Retina (tissue), 1 donor: ENCODE data around the gene VPS13A.

ENCODE experiments used
- DNase-seq: peaks from one replicate; pipeline ENCODE4 v3.0.0-alpha.2; 2016

Gene VPS13A

DNA sequence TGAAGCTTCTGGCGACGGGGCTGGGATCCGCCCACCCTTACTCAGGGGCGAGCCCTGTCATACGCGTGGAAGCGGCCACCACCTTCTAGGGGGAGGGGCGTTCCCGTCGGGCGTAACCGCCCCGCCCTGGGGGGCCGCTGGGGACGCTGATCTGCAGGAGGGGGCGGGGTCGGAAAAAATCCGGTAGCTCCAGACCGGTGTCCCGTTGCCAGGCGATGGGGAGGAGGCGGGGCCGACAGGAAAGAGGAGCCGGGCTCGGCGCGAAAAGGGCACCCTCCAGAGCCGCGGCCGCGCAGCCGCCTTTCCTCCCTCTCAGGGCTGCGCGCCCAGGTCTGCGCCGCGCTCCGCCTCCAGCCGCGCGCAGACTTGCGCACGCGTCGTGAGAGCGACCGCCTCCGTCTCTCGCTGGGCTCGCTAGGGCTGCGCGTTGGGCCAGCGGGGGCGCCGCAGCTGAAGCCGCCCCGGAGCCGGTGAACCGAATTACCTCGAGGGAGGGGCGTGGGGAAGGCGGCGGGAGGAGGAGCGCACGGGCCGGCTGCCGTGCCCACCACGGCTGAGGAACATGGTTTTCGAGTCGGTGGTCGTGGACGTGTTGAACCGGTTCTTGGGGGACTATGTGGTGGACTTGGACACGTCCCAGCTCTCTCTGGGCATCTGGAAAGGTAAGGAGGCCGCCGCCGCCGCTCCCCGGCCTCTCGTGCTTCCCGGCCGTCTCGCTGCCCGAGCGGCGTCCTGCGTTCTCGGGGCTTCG lies at the start of gene VPS13A:
VPS13A (plus strand) TSS at position 392 of the 751 bp plus-strand sequence; CDS start at position 563, 171 bp downstream.
- peak; percentile 96 for DNase-seq

DNA sequence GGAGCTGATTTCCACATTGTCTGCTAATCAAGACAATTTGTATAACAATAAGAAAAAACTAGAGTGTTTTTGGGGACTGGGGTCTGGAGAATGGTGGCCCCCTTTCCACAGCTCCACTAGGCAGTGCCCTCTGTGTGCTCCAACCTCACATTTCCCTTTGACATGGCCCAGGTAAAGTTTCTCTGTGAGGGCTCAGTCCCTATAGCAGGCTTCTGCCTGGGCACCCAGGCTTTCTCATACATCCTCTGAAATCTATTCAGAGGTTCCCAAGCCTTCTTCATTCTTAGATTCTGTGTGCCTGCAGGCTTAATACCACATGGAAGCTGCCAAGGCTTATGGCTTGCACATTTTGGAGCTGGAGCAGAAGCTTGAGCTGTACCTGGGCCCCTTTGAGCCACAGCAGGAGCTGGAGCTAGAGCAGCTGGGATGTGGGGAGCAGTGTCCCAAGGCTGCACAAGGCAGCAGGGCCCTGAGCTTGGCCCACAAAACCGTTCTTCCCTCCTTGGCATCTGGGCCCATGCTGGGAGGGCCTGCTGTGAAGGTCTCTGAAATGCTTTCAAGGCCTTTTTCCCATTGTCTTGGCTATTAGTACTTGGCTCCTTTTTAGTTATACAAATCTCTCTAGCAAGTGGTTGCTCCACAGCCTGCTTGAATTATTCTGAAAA lies 49.1 kb upstream of the VPS13A start:
- DNase-seq = peak; percentile 5

DNA sequence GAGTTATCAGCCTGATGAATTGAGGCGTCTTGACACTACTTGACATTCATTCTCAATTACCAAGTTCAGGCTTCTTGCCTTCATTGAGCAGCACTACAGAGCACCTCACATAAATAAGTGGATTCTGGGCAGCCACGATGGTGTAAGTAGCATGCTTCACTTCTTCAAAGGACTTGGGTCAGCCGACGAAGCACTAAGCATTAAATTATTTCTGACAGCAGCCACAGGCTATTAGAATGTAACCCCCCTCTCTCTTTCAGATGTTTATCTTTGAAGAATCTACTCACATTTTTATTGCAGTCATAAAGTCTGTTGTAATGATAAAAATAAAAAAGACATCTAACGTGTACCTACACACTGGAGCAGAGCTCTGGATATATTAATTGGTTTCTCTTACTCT lies 45.9 kb upstream of the VPS13A start:
- peak; percentile 14 for DNase-seq

DNA sequence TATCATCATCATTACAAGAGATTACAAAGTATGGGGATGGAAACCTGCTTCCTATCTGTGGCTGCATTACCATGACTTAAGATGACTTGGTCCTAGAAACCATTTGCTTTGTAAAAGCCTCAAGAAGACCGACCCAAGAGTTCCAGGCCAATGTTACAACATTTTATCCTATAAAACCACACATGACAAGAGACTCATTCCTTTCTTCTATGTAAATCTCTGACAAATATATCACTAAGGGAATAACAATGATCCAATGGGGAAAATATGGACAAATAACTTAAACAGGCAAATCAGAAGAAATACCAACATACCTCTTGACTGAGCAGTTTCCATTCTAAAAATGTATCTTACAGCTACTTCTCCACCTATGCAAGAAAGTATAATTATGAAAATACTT lies 44.3 kb upstream of the VPS13A start:
- DNase-seq = no peak

DNA sequence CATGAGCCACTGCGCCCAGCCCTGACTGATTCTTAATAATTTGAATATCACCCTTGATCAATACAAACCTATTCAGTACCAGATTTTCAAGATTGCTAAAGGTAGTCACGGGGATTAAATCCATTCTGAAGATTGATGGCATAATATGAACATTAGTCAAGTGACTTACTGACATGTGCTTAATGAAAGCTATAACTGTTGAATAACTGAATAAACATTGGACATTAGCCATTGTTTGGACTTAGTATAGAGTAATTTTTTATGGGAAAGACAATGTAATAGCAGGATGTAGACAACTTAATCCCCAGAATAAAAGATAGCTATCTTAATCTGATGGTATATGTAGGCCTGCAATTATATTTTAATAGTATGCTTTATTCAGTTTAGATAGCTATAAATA lies 35.0 kb upstream of the VPS13A start:
- DNase-seq = no peak

DNA sequence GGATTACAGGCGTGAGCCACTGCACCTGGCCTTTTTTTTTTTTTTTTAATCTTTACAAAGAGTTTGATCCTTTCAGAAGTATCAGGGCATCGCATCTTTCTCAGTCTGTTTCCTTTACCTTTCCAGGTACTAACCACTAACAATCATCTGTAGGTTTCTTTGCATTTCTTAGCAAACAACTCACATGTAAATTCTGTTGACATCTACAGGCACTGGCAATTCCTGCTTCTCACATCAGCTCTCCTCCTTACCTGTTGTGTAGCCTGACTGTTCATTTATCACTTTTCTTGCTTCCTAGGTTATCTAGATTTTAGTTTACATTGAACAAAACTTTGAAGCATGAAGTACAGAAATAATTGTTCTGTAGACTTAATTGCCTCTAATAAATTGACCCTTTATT lies 27.5 kb upstream of the VPS13A start:
- DNase-seq = no peak

DNA sequence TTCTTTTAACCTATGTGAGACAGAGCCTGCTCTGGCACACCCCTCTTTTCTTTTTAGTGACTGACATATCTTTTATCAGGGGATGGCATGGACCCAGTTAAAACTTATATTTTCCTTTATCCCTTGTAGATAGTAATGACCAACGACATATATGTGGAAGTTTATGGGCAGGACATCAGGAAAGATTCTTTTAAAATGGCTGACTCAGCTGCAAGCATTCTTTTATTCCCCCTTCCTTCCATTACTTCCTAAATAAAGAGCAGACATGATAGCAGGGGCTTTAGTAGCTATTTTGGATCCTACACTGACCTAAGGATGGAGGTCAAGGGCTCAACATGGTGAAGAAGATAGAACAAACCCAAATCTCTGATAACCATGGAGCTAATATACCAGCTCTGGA lies 25.0 kb upstream of the VPS13A start:
- no peak for DNase-seq

DNA sequence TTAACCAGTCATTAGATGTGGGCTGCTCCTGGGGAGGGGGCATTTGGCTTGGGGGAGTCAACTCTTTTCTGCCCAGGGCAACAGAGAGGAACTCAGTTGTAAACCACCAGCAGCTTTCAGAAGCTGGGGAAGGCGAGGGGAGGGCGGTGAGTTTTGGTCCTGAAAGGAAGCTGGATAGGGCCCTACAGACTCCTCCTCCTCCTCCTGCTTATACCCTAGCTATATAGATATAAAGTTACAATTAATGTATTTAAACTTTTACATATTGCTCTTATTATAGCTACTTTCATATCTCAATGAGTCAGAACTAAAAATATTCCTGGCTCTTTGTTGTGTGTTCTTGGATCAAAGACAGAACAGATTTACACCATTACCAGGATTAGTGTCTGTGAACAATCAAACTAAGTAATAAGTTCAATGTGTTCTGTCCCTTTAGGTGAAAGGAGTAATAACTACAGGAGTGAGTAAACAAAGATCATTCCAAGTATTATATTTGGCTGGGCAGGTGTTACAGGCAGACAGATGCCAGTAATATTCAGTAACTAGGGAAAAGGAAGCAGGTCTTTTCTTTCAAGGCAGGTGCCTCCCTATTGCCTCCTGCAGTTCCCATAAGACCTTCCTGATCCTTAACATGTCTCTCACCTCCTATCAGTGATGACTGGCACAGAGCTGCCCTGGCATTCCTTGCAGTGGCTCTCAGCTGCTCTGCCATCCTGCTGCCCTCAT lies 20.5 kb upstream of the VPS13A start:
- DNase-seq = no peak

DNA sequence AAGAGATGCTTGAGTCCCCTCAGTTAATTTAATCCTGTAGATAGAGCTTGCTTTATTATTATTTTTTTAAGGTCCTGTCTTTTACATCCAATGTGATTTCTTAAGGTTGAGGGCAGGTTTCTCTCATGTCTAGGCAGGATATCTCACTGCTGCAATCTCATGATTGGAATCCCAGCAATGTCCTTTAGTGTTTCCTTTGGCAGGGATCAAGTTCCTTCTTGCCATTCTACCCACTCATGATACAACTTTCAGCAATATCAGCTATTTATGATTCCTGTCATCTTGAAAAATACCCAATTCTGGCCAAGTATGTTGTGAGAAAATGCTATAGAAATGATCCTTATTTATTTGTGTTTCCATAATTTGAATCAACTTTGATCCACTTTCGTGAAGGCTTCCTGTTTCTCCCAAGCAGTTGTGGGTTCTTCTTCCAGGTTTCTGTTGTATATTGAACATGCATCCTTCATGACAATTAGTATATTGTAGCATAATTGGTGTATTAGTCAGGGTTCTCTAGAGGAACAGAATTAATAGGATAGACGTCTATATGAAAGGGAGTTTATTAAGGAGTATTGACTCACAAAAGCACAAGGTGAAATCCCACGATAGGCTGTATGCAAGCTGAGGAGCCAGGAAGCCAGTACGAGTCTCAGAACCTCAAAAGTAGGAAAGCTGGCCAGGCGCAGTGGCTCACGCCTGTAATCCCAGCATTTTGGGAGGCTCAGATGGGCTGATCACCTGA lies 18.4 kb upstream of the VPS13A start:
- no peak for DNase-seq

DNA sequence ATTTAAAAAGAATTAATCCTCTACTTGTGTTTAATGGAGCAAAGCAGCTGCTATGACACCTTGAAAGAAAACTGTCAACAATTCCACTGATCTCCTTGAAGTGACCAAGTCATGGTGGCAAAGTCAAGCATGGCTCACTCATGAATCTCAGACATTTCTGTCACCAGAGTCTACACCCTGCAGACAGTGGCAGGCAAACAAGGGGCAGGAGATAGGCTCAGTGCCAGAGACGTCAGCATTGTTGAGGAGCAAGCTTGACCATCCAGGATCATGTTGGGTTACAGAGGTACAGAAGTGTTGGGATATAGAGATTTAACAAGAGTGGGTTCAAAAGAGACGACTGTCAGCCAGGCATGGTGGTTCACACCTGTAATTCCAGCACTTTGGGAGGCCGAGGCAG lies 16.1 kb upstream of the VPS13A start:
- no peak for DNase-seq

DNA sequence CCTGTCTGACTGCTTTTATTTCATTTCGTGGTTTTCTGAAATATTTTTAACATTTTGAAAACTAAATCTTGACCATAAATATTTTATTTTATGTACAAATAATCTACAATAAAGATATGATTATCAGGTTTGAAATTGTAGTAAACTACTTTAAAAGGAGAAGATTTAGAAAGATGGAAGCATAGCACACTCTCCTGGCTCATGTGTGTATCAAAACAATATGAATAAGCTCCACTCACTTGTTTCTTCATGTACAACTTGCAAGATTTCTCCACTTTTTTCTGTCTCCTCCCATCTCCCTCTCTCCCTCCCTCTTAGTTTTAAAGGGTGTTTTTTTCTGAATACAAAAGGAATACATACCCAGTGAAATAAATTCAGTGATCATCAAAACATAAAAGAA lies 15.4 kb upstream of the VPS13A start:
- DNase-seq = no peak

DNA sequence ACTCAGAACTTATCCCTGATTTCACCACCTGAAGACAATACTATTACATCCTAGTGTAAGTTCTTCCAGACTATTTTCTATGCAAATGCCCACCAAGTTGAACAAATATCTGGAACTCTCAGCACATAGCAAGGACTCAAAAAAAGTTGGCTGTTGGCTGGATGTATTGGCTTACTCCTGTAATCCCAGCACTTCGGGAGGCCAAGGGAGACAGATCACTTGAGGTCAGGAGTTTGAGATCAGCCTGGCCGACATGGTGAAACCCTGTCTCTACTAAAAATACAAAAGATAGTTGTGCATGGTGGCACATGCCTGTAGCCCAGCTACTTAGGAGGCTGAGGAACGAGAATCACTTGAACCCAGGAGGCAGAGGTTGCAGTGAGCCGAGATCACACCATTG lies 15.0 kb upstream of the VPS13A start:
- no peak for DNase-seq

DNA sequence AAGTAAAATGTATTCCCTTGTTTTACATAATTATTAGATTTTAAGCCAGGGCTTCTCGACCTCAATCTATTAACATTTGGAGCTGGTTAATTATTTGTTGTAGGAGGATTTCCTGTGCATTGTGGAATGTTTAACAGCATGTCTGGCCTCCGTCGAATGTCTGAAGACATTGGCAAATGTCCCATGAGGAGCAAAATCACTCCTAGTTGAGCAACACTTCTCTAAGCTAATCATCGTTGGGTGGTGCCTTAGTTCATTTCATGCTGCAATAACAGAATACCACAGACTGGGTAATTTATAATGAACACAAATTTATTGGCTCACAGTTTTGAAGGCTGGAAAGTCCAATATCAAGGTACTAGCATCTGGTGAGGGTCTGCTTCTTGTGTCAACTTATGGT lies 13.4 kb upstream of the VPS13A start:
- no peak for DNase-seq

DNA sequence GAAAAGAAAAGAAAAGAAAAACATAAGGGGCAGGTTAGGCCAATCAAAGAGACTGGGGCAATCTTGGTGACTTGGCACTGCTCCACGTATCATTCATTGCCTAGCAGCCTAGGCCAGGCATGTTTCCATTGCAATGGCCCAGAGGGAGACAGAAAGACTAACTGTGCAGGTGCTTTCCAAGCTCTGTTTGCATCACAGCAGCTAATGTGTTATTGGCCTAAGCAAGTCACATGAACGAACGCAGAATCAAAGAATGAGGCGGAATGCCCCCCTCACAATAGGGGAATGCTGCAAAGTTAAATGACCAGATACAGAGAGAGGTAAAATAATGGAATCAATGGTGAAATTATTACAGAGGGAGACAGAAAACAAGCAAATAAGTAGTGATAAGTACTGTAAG lies 11.1 kb upstream of the VPS13A start:
- no peak for DNase-seq

DNA sequence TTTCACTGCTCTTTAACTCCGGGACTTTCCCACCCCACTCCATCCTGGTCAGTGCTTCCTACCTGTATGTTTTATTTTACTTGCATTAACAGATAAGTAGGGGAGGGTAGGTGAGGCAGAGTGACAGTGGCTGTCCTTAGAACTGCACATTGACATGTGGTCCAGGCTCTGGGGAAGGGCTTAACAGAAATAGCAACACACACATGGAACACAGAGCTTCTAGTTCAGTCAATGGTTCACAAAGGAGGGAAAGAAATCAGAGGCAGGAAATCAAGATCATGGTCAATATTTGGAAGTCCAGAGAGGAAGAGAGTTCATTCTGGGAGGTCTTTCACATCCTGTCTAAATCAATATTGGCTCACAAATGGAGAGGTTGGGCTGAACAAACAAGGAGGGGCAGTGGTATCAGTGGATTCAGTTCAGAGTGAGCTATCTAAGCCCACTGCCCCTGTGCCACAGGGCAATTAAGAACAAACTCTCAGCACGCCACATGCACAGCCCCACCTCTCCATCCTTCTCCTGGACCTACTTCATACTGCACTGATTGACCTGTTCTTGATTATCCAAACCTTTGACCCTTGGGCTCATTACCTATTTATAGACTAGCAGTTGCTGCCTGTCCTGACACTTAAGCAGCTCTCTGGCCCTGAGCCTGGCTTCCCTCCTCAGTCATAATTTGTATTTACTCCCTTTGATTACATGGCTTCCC lies 6.2 kb upstream of the VPS13A start:
- DNase-seq = no peak

DNA sequence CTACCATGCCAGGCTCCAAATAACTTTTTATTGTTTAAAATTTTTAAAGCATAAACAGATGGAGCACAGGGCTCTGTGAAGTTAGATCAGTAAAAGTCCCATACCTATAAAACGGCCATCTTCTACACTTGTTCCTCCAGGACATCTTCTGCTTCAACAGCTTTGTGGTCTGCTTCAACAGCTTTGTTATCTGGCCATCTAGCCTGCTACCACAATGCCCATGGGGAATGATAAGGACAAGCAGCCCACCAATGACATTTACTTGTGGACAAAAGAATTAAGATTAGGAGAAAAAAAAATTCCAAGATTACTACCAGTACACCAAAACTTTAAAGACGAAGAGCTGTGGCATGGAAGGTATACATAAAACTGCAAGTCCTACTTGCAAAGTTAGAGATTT lies 2.2 kb upstream of the VPS13A start:
- DNase-seq = no peak

DNA sequence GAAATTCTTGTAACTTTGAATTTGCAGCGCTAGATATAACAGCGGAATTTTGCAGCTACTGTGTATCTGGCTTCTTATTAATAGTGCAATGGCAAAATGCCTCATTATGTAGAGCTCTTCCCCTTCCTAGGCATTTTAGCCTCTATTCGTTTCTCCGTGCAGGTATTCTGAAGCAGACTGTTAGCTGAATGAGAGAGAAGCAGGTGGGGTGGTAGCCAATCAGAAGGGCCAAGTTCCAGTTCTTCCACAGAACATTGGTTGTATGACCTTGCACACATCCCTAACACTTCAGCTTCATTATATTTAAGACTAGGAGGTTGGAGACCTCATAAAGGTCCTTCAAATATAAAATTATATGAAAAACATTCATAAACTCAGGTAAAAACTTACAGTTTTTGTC lies 1.2 kb upstream of the VPS13A start:
- DNase-seq = no peak

DNA sequence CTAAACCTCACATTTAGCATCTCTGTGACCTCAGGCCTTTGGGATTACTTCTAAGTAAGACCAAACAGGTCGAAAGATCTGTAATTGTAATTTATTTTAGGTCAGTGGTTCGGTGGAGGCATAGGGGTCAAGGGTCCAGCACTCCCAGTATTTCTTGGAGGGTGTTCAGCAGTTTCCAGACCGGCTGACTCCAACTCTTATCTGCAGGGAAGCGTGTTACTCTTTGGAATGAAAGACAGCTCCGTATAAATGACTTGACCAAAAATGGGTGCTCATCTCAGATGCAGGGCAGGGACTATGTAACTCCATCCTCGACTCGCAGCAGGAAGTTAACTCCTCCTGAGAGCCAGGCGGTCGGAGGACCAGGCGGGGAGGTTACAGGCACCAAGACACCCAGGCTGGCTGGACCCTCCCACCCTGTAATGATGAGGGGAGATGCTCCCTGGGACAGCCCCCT lies 620 bp upstream of the VPS13A start:
- DNase-seq = no peak

DNA sequence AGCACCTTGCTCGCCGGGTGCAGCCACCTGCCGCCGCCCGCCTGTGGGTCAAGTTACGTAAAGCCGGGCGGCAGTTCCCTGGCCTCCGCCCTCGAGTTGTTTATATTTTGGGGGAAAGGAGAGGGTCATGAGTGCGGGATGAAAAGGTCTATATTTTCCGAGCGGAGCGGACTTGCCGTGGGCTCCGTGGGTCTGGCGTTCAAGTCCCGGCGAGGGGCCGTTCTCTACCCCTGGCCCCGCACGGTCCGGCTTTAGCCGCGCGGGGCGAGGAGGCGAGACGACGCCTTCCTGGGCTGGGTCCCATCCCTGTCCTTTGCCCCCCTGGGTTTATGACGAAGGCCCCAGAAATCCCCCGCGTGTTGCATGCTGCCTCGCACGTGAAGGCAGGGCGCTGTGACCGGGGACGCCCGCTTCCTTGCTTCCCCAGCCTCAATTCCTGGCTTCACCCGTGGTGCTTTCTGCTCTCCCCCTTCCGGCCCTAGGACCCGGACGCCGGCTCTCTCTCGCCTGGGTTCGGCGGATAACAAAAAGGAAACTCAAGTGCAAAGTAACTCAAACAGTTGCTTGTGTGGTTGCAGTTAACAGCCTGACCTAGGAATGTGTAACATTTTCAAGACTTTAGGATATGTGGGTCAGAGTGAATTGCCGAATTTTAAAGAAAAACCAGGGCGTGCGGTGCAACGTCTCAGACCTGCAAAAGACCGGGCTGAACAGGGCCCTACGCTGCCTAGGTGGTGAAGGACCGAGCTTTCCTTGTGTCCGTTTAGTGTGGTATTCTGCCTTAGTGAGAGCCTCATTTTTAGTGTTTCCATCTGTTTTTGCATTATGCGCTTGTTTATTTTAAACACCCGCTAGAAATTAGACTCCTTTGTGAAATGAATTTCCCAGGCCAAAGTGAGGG lies 810 bp downstream of the VPS13A start:
- peak; percentile 80 for DNase-seq

DNA sequence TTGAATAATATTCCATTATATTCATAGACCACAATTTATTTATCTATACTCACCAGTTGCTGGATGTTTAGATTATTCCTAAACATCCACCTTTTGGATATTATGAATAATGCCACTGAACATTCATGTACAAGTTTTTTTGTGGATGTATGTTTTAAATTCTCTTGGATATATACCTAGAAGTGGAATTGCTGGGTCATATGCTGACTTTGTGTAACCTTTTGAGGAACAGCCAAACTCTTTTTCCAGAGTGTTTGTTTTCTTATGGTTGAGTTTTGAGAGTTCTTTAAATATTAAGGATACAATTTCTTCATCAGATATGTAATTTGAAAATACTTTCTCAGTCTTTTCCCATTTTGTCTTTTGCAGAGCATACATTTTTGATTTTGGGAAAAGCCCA lies 2.7 kb downstream of the VPS13A start:
- DNase-seq = no peak

DNA sequence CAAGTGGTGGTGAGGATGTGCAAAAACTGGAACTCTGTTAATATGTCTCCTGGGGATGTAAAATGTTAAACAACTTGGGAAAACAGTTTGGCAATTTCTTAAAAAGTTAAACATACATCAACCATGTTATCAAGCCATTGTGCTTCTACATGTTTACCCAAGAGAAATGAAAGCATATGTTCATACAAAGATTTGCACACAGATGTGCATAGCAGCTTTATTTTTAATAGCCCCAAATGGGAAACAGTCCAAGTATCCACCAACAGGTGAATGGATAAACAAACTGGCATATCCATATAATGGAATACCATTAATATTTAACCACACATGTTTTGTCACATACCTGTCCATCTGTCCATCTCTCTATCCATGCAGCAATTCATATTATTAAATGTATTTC lies 6.2 kb downstream of the VPS13A start:
- no peak for DNase-seq

DNA sequence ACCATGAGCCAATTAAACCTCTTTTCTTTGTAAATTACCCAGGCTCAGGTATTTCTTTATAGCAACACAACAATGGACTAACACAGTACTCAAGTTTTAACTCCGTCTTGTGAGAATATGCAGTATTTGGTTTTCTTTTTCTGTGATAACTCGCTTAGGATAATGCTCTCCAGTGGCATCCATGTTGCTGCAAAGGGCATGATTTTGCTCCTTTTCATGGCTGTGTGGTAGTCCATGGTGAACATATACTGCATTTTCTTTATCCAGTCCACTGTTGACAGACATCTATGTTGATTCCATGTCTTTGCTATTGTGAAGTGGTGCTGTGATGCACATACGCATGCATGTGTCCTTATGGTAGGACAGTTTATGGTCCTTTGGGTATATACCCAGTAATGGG lies 10.9 kb downstream of the VPS13A start:
- no peak for DNase-seq
